ENCODE data around the gene D2HGDH.

DNA sequence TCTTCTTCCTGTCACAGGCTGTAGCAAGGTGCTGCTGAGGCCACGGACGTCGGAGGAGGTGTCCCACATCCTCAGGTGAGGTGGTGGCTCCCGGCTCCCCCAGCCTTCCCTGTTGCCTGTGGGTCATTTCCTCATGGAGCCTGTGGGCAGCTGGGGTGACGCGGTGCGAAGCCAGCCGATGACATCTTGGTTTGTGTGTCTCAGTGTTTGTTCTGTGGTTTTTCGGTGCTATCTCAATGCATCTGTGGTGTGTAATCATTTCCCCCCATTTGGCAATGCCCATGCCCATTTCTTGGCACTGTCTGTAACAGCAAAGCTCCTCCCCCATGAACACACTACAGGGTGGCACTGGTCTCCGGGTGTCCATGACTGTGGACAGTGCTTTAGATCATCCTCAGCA is 6.6 kb downstream of the D2HGDH start:
- TF ChIP-seq, protein P1, sequence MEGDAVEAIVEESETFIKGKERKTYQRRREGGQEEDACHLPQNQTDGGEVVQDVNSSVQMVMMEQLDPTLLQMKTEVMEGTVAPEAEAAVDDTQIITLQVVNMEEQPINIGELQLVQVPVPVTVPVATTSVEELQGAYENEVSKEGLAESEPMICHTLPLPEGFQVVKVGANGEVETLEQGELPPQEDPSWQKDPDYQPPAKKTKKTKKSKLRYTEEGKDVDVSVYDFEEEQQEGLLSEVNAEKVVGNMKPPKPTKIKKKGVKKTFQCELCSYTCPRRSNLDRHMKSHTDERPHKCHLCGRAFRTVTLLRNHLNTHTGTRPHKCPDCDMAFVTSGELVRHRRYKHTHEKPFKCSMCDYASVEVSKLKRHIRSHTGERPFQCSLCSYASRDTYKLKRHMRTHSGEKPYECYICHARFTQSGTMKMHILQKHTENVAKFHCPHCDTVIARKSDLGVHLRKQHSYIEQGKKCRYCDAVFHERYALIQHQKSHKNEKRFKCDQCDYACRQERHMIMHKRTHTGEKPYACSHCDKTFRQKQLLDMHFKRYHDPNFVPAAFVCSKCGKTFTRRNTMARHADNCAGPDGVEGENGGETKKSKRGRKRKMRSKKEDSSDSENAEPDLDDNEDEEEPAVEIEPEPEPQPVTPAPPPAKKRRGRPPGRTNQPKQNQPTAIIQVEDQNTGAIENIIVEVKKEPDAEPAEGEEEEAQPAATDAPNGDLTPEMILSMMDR (IDR thresholded peaks at IDR 0.05; ENCODE audit: borderline replicate concordance, extremely low read depth, low read length, poor library complexity, severe bottlenecking) = no peak
- no peak for TF ChIP-seq EZH2 (IDR thresholded peaks at IDR 0.05; ENCODE audit: borderline replicate concordance, low read depth, low read length, severe bottlenecking)
